Measurements from ENCODE around the gene PYM1. TPM values are rescaled to one million over a fixed set of nuclear protein-coding genes. Genes with fewer than 3 reads are reported as not detected.

Gene PYM1
- total RNA-seq, 1 donor from 2014 or later, result 47.6 TPM

GRCh38 chr12:55915482-55915859, 12.2 kb downstream of the PYM1 start:
- no peaks in the 10 kb centered on the region for H3K36me3 ChIP-seq (ENCODE audit: control insufficient read depth, insufficient read depth, low read length)
- no peak for DNase-seq (ENCODE audit: low read depth)

GRCh38 chr12:55912908-55913307, 14.8 kb downstream of the PYM1 start:
- Histone ChIP-seq H3K27me3 (ENCODE audit: control insufficient read depth, insufficient read depth, low read length) (no peaks in the 10 kb centered on the region), H3K4me3 (ENCODE audit: low read depth, low read length) (no peak overlapping the region), H3K36me3 (ENCODE audit: control insufficient read depth, insufficient read depth, low read length) (no peaks in the 10 kb centered on the region)
- no peak for TF ChIP-seq CTCF (IDR thresholded peaks at IDR 0.05; ENCODE audit: insufficient read depth, low read length, poor library complexity, severe bottlenecking)
- DNase-seq (ENCODE audit: low read depth), result no peak

More at GRCh38 chr12:55915482-55915859, 12.2 kb downstream of the PYM1 start:
- Histone ChIP-seq H3K4me3 (ENCODE audit: low read depth, low read length) (no peak overlapping the region), H3K27me3 (ENCODE audit: control insufficient read depth, insufficient read depth, low read length) (no peaks in the 10 kb centered on the region)
- TF ChIP-seq CTCF (IDR thresholded peaks at IDR 0.05; ENCODE audit: insufficient read depth, low read length, poor library complexity, severe bottlenecking), result no peak

GRCh38 chr12:55909513-55909884, 18.2 kb downstream of the PYM1 start:
- DNase-seq (ENCODE audit: low read depth), result no peak
- no peaks in the 10 kb centered on the region for H3K36me3 ChIP-seq (ENCODE audit: control insufficient read depth, insufficient read depth, low read length)
- no peak for TF ChIP-seq CTCF (IDR thresholded peaks at IDR 0.05; ENCODE audit: insufficient read depth, low read length, poor library complexity, severe bottlenecking)
- no peaks in the 10 kb centered on the region for H3K27me3 ChIP-seq (ENCODE audit: control insufficient read depth, insufficient read depth, low read length)
- no peak overlapping the region for H3K4me3 ChIP-seq (ENCODE audit: low read depth, low read length)

- DNase-seq (ENCODE audit: low read depth), result no peak
Measured at GRCh38 chr12:55908726-55909512, 18.8 kb downstream of the PYM1 start.

GRCh38 chr12:55906056-55906455, 21.6 kb downstream of the PYM1 start:
- TF ChIP-seq CTCF (IDR thresholded peaks at IDR 0.05; ENCODE audit: insufficient read depth, low read length, poor library complexity, severe bottlenecking), result no peak
- Histone ChIP-seq H3K36me3 (ENCODE audit: control insufficient read depth, insufficient read depth, low read length) (no peaks in the 10 kb centered on the region), H3K27me3 (ENCODE audit: control insufficient read depth, insufficient read depth, low read length) (no peaks in the 10 kb centered on the region), H3K4me3 (ENCODE audit: low read depth, low read length) (no peak overlapping the region)
- DNase-seq (ENCODE audit: low read depth), result no peak

More at GRCh38 chr12:55908726-55909512, 18.8 kb downstream of the PYM1 start:
- Histone ChIP-seq H3K27me3 (ENCODE audit: control insufficient read depth, insufficient read depth, low read length) (no peaks in the 10 kb centered on the region), H3K4me3 (ENCODE audit: low read depth, low read length) (no peak overlapping the region), H3K36me3 (ENCODE audit: control insufficient read depth, insufficient read depth, low read length) (no peaks in the 10 kb centered on the region)
- no peak for TF ChIP-seq CTCF (IDR thresholded peaks at IDR 0.05; ENCODE audit: insufficient read depth, low read length, poor library complexity, severe bottlenecking)
